ENCODE data around the gene ABHD8.
"Not testable (repeated sequence)": the region's sequence is repeated elsewhere in the genome, so short reads cannot be mapped to it uniquely, and the experiment has no call there.

The ABHD8 gene

DNA sequence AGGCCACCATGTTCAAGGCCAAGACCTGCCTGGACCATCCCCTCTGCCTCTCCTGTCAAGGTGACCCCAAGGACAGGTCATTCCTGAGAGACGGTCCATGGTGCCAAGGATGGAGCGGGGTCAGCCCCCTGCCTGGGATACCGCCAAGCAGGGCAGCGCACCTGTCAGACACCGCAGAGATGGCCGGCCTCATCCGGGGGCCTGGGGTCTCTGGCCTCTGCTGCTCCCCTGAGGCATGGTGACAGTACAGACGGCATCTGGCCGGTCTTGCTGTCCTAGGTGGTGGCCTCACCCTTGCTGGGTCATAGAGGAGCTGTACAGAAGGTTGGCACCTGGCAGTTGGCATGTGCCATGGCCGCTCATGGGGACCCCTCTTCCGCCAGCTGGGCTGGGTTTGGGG, 17.2 kb upstream of the ABHD8 start:
- DNase-seq: no peak

DNA sequence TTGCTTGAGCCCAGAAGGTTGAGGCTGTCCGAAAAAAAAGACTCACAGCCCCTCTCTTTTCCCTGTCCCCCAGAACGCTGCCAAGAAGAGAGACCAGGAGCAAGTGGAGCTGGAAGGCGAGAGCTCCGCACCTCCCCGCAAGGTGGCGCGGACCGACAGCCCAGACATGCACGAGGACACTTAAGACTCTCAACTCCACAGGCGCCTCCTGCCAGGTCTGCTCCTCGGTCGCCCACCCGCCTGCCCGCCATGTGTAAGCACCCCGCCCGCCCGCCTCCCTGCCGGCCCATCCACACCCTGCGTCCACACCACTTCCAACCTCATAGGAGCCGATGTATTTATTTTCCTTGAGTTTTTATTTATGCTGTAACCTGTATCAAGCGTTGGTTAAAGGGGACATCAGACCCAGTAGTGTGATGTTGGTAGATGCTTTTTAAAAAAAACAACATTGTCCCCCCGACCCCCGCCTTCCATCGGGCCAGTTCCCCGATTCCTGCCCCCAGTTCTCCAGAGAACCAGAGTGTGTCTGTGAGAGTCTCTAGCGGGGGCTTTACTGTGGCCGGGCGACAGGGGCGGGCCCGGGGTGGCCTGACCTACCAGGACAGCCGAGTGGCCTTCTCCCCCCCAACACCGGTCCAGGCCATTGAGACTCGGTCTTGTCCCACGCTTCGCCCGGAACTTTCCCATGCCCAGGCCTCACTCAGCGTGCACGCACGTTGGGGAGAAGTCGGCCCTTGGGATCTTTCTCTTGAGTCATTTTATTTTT, 16.4 kb upstream of the ABHD8 start:
- DNase-seq: no peak

DNA sequence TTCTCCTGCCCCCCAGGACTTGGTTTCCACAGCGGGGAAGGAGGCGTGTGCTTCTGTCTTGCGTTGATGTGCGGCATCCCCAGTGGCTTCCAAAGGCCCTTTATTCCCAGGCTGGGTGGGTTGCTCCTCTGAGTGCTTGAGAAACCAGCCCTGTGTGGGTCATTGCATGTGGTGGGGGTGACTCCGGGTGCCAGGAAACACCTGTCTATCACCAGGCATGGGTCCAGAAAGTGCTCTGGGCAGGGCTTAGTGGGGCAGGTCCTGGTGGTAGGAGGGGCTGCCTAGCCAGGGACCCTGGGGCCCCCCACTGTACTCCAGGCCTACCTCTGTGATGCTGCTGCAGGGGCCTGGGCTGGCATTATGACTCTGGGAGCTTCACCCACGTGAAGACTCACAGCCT, 15.7 kb upstream of the ABHD8 start:
- no peak for DNase-seq

DNA sequence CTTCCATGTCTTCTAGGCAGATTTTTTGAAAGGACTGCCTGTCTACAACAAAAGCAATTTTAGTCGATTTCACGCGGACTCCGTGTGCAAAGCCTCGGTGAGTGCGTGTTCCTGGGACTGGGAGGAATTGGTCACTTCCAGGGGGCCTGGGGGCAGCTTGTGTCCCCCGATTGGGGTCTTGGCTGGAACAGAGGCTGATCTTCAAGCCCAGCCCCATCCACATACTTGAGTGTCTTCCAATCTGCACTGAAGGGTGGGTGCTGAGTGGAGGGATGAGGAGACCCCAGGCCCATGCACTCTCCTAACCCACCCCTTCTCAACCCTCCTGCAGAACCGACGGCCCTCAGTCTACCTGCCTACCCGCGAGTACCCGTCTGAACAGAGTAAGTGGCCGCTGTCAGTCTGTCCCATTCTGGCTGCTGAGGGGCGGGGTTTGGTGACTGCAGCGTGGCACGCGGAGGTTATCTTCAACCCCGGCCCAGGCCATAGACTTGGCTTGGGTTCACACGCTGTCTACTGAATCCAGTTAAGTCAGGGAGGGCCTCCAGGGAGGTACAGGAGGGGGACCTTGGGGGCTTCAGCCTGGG, 10.9 kb upstream of the ABHD8 start:
- DNase-seq: no peak

DNA sequence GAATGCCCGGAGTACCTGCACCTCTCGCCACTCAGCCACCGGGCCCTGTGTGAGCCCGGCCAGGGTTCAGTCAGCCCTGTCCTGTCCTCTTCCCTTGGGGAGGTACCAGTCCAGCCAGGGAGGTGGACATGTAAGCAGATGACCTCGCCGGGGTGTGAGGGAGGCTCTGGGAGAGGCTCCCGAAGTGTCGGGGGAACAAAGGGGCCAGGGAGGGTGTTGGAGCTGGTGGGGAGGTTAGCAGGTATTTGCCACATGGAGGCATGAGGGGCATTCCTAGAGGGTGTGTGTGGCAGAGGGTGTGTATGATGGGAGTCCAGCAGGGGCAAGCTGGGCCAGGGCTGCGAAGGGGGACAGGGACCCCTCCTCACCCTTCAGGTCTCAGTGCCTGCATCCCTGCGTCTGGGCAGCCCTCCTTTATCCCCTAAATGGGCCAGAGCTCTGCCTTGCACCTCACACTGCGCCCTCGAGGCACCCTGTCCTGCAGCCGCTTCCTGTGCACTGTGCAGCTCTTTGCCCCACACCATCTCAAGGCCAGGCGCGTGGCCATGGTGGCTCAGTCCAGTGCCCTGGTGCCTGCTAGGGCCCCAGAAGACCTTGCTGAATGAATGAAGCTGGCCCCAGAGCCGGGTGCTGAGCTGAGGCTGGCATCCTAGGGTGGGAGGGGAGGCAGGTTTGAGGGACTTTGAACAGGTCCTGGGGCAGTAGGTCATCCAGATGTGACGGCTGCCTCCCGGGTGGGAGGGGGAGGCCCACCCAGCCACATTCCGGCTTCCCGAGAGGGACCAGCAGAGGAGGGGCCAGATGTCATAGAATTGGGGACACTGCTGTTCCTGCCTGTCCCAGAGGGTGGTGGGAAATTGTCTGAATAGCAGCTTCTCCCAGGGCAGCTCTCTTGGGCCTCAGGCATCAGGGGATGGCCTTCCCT, 9.2 kb upstream of the ABHD8 start:
- DNase-seq: no peak

DNA sequence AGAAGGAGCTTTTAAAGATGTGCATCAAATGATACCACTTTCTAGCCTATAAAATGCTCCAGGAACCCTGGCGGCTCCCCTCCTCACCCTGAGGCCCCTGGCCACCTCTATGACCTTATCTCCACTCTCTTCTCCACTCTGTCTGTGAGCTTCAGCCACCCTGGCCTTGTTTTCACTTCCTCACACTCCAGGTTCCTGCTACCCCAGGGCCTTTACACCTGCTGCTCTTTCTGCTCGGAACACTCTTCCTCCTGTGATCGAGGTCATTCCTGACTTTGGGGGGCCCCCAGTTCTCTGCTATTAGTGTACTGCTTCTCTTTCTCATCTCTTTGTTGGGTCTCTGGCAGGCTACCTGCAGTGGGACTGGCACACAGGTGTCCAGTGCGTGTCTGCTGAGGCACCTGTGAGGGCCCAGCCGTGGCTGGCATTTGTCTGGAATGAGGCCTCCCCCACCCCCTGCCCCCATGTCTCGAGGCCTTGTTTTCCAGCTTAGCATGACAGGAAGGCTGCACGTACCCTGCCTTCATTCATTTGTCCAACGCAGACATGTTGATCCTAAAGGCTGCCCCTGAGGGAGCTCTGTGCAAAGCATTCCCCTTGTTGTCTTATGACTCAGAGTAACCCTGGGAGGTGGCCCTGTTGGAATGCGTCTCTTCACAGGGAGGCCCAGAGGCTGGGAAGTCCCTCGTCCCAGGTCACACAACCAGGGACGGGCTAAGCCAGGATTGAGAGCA, 8.4 kb upstream of the ABHD8 start:
- no peak for DNase-seq

DNA sequence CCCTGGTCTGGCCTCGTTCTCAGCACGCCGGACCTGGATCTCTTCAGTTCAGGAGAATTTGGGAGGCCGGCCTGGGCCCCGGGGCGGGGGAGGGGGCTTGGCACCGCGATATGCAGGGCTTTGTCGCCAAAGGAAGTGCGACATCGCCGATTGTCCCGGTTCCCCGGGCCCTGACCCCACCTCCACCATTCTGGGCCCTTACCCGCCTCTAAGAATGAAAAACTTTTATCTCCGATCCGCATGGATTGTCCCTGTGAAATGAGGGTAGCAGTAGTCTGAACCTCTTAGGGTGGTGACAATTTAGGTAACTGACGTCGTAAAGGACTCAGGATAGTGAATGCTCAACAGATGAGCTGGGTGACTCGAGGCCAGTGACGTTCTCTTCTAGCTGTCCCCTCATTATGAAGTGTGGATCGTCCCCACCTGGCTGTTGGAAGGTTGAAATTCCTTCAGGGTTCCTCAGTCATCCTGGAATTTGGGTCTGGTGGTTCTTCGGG, 6.8 kb upstream of the ABHD8 start:
- no peak for DNase-seq

DNA sequence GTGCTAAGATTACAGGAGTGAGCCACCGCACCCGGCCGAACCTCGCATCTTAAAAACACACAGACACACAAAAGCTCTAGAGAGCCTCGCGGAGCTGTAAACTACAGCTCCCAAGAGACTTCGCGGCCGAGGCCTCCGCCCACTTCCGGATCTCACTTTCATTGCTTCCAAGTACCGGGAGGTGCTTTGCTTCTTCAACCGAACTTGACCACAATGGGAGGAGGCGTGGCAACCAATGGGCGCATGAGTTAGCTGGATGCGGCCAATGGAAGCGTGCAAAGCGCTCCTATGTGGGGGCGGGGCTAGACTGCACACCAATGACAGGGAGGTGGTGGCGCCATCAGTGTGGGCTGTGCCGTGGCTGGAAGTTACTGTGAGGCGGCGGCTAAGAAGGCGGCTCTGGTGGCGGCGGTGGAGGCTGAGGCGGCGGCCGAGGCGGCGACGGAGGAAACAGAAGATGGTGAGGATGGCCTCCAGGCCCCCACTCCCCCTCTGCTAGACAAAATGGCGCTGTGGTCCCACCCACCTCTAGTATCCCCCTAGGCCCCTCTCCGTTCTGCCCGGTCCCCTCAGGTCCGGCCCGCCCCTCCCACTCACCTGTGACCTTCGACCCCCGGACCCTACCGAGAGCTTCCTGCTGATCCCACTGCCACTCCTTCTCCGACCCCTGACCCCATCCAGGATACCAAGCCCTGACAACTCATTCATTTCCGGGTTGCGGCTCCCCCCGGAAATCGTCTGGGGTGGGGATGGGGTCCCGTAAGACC, 6.2 kb upstream of the ABHD8 start, which contains the start of gene DDA1:
TSS of gene DDA1 (plus strand) at position 366 of the 767 bp plus-strand sequence. CDS start at position 458, 92 bp downstream.
- DNase-seq: peak; percentile 99

DNA sequence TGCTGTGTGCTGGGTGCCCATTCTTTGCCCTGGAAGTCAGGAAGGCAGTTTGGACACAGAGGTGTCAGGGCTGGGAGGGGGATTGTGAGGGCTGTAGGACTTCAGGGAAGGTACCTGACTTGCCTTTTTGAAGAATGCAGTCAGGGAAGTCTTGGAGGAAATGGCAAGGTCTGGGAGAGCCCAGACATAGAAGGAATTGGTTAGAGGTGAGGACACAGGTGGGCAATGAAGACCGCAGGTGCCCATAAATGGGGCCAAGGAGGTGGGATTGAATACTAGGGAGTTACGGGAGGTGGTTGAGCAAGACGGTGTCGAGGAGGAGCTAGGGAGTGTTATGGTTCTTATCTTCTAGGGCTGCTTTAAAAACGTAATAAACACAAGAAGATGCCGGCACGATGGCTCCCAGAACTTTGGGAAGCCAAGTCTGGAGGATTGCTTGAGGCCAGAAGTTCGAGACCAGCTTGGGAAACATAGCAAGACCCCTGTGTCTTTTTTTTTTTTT, 4.7 kb upstream of the ABHD8 start:
- DNase-seq: no peak

DNA sequence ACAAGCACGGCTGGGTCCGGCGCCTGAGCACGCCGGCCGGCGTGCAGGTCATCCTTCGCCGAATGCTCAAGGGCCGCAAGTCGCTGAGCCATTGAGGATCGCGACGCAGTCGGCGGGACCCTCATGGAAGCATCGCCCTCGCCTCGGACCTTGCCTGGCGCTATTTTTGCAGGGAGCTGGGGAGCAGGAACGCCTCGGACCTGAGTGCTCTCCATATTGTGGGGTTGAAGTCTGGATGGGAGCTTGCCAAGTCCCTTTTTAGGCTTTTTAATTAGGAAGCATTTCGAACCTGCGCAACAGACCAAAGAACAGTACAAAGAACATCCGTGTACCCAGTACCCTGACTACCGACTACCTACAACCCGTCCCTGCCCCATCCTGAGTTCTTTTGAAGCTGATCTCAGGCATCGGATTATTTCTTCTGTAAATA, 3.1 kb upstream of the ABHD8 start:
- DNase-seq: no peak

DNA sequence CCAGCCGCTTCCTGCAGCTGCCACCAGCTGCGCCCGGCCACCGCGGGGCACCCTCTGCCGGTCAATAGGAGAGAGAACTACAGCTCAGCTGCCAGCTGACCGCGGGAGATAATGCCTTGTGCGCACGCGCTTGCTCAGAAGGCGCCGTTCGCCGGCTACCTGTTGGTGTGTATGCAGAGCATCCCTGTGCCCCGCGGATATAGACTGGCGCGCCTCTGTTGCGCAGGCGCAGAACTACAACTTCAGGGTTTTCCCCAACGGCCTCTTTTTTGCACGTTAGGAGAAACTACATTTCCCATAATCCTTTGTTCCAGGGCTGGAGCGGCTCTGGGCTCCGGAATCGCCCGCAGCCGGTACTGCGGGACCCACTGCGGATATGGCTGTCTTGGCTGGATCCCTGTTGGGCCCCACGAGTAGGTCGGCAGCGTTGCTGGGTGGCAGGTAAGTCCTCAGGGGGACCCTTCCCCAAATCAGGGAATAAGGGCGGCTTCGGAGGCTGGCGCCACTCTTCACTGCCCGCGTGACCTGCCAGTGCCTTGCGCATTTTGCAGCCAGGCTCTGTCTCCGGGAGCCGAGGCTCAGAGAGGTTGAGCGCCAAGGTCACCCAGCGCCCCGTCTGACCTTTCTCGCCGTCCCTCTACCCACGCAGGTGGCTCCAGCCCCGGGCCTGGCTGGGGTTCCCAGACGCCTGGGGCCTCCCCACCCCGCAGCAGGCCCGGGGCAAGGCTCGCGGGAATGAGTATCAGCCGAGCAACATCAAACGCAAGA, 2.5 kb upstream of the ABHD8 start, which contains the start of gene MRPL34:
TSS of gene MRPL34 (plus strand) at position 356 of the 768 bp plus-strand sequence. CDS start at position 377, 21 bp downstream.
- peak; percentile 91 for DNase-seq

DNA sequence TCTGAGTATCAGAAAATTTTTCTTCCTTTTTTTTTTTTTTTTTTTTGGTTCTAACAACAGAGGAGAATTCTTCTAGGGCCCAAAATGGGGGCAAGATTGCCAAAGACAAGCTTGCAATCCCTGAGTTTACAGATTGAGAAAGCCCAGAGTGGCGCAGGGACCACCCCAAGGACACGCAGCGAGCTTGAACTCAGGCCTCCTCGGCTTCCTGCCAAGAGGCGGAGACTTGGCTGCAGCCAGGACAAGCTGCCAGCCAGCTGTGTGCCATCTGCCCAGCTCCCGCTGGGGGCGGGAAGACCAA, 1.9 kb upstream of the ABHD8 start:
- no peak for DNase-seq

DNA sequence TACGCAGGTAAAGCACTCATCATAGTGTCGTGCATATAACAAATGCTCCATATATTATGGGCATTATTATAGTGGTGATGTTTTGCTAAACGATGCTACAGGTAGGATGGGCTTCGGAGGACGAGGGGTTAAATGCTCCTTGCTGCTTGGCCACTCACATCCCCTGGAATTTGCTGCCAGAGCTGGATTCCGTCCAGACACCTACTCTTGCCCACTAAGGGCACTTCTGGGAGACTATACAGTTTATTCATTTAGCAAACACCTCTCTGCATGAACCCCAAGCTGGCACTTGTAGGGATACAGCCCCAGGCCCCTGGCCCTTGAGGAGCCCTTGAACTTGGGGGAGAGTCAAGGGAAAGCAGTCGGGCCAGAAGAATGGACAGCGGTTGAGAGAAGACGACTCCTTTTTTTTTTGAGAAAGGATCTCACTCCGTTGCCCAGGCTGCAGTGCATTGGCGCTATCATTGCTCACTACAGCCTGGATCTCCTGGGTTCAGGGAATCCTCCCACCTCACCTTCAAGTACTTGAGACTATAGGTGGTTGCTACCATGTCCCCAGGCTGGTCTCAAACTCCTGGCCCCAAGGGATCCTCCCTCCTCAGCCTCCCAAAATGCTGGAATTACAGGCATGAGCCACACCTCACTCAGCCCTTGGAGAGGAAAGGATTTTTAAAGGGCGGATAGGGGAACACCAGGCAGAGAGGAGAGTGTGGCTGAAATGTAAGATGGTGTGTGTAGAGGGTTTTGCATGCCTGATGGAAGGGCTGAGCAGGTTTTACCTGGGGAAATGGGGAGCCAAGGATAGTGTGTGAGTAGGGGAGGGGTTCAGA, 1.4 kb upstream of the ABHD8 start:
- DNase-seq: no peak

DNA sequence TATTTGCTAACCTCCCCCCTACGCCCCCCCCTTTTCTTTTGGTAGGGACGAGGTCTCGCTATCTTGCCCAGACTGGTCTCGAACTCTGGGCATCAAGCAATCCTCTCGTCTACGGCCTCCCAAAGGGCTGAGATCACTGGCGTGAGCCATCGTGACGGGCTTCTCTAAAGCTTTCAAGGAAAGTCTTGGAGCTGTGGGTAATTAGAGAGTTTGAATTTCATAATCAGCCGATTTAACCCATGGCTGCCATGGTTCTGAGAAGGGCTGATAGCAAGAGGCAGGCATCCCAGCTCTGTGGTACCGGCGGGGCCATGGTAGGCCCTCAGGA, 679 bp upstream of the ABHD8 start:
- no peak for DNase-seq

DNA sequence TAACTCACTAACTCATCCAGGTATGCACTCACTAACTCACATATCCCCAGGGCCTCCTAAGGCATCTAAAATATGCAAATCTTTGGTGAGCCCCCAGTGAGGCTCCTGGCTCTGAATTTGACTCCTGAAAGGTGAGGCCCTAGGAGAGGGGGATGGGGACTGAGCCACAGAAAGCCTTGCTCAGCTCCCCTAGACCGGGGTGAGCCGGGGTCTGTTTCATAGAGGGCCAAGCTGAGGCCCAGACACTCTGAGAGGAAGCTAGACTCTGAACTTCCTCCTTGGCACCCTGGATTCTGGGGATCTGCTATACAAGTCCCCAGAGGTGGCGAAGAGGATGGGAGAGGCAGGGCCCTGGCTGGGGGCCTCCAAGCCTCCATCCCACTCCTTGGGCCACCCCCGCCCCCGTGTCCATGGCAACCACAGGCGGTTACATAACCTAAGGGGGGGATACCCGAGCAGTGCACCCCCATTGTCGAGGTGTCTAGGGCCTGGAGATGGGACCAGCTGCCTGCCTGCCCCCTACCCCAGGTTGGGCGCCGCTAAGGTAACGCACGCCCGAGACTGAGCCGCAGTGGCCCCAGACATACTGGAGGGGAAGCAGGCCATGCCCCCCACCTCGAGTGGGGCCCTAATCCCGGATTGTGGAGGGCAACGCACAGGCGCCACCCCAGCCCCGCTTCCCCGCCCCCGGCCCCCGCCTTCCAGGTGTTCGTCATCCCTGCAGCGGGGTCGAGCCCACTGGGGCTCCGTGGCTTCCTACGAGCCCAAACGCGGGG, 646 bp downstream of the ABHD8 start:
- DNase-seq: no peak

DNA sequence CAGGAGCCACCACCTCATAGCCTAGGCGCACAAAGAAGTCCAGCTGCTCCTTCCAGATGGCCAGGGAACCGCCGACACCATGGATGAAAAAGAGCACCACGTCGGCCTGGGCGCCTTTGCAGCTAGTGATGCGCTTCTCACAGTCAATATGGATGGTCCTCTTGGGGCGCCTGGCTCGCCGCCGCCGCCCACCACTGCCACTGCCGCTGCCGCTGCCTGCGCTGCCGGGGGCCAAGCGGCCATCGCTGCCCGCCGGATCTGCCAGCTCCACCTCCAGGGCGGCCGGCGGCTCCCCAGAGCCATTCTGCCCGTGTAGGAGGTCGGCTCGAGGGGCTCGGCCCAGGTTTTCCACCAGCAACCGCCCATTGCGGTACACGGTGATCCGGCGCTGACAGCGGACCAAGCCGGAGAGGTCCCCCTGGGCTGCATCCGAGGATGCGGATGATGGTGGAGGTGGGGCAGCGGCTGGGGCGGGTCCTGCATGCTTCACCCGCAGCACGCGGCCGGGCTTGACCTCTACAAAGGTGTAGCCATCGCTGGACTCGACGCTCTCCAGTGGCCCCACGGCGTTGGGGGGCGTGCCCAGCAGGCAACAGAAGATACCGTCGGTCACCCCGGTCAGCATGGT, 2.1 kb downstream of the ABHD8 start:
- DNase-seq: no peak

DNA sequence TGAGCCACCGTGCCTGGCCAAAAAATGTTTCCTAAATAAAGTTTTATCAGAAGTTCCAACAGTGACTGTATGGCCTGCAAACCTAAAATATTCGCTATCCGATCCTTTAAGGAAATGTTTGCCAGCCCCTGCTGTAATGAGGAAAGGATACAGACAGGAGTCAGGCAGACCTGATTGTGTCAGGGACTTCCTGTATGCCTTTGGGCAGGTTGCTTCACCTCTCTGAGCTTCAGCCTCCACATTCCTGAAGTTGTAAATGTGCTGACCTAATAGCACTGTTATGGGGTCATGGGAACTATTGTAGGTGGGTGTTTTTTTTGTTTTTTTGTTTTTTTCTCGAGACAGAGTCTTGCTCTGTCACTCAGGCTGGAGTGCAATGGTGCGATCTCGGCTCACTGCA, 6.2 kb downstream of the ABHD8 start:
- no peak for DNase-seq

DNA sequence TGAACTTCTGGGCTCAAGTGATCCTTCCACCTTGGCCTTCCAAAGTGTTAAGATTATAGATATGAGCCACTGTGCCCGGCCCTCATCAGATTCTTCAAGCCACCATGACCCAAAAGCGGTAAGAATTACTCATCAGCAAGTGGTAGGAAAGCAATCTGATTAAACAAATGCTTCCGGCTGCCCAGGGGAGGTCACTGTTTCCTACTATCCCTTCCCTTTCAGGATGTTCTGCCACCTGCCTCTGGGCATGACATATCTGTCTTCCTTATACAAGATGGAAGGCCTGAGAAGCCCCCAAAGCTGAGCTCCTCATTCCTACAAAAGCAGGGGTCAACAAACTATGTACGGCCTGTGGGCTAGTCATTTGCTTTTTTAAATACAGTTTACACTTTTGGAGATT, 7.0 kb downstream of the ABHD8 start:
- no peak for DNase-seq

DNA sequence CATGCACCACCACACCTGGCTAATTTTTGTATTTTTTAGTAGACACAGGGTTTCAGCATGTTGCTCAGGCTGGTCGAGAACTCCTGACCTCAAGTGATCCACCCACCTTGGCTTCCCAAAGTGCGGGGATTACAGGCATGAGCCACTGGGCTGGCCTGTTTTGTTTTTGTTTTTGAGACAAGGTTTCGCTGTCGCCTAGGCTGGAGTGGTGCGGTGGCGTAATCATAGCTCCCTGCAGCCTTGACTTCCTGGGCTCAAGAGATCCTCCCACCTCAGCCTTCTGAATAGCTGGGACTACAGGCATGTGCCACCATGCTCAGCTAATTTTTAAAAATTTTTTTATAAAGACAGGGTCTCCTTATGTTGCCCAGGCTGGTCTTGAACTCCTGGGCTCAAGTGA, 7.7 kb downstream of the ABHD8 start:
- not testable (repeated sequence) for DNase-seq
